GM21737 (cell line): ENCODE results near the gene MYO5A.
"Not testable (repeated sequence)": the region's sequence is repeated elsewhere in the genome, so short reads cannot be mapped to it uniquely, and the experiment has no call there.

Experiments used
- ATAC-seq: cut with Tn5 transposase; IDR thresholded peaks from one replicate; pipeline ENCODE4 v1.9.1; 2021; ENCODE audit warnings: mild to moderate bottlenecking, moderate library complexity; ENCODE audit not compliant: unreplicated experiment

Gene MYO5A

DNA sequence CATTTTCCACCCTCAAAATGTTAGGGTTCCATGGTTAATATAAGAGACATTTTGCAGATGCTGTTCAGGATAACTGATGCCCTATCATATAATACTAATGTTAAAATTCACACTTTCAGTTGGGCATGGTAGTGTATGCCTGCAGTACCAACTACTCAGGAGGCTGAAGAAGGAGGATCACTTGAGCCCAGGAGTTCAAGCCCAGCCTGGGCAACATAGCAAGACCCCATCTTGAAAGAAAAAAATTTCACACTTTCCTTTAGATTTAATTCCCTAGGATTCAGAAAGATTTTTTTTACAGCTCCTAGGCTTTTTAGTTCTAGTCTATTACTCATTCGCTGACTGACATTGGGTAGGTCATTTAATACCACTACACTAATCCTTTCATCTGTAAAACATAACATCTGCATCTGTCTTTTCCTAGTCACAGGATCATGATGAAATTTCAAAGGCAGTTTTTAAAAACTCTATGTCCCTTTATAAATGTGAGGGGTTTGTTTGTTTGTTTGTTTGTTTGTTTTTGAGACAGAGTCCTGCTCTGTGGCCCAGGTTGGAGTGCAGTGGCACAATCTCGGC is 103.7 kb downstream of the MYO5A start:
- ATAC-seq = no peak

DNA sequence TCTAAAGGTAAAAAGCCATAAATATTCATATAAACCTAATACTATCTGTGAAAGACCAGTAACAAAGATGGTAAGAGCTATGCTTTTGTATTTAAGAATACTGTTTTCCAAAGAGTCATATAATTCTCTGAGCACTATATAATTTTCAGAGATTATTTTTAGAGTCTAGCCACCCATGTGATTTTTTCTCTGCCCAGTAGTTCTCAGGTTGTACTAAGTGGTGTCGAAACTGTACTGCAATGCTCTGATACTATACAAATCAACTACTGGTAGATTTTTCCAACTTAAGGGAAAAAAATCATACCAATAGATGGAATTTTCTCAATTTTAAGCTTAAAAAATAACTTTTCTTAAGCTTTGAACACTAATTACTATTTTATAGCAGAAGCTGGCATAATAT is 104.8 kb downstream of the MYO5A start:
- no peak for ATAC-seq

DNA sequence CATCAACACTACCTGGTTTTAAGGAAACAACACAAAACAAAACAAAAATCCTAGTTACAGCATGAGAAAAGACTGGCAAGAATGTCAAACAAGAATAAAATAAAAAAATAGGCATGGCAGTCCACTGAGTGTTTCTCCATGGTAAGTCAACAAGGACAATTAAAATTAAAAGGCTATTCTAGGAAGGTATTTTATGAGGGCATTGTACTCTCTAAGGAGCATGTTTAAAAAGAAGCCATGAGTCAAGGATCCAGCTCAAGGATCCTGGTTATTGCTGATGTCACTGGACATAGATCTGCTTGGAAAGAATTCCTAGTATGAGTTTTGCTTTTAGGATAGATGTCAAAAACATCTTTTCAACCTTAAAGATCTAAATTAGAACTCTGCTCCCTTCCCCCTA is 106.7 kb downstream of the MYO5A start:
- no peak for ATAC-seq

DNA sequence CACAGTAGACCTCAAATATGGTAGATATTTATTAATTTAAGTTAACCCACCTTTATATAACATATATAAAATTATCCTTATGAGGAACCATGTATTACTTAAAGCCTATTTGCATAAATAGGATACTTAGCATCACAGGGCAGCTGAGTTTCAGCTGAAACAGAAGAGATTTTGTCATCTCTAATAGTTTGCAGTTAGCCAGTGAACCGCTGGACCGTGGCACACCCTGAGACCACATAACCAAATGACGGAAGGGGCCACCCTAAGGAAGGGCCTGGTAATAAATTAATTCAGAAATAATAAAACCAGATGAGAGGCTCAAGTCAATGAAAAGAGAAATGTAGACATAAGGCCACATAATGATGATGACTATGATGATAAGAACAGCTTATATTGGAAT is 107.7 kb downstream of the MYO5A start:
- no peak for ATAC-seq

DNA sequence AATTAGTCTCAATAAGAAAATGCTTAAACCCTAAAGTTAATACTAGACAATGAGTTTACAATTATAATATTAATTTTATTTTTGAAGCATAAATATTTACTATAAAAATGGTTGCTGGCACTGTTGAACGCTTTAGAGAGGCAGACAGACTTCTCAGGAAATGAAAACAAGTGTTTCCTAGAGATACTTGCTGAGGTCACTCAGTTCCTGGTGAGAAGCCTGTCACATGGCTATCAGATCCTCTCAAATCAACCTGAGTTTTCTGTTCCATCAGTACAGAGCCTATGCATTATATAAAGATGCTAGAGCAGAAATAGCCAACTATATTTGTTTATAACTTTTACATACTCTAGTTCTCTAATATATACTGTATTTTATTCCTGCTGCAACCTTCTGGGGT is 109.2 kb downstream of the MYO5A start:
- no peak for ATAC-seq

DNA sequence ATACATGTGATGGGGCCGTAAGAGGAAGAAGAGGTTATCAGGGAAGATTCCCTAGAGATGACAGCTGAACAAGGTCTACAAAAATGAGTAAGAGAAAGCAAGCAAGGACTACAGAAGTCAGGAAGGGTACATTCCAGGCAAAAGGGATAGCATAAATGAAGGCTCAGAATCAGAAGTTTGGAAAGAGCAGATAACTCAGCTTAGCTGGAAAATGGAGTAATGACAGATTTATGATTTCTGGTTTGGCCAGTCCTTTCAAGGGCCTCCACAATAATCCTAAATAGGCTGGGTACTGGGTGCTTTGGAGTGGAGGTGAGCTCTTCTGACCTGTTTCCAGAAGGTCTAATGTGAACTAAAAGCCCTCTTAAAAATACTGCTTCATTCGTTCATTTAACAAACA is 110.7 kb downstream of the MYO5A start:
- ATAC-seq = no peak

DNA sequence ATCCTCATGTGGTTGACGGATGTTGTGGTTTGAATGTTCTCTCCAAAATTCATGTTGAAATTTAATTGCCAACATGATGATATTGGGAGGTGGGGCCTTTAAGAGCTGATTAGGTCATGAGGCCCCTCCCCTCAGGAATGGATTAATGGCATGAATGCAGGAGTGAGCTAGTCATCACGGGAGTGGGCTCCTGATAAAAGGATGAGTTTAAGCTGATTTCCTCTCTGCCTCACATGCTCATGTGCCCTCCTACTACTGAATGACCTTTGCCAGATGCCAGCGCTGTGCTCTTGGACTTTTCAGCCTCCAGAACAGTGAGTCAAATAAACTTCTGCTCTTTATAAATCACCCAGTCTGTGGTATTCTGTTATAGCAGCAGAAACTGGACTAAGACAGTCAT is 111.2 kb downstream of the MYO5A start:
- ATAC-seq = no peak

DNA sequence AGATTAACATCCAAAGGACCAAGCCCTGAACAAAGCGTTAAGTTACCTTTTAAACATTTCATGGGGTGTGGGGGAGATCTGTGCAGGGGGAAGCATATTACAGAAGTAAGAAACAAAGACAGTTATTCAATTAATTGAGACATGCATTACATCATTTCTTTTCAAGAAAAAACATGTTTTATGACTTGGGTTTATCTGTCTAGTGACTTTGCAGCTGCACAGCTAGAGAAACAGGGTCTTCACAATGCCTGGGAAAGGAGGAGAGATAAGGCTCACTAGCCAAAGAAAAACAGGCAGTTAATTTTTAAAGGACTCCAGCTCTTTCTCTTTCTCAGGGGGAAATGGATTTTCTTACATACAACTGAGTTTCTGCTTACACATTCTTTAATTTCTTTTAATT is 112.1 kb downstream of the MYO5A start:
- ATAC-seq = not testable (repeated sequence)

DNA sequence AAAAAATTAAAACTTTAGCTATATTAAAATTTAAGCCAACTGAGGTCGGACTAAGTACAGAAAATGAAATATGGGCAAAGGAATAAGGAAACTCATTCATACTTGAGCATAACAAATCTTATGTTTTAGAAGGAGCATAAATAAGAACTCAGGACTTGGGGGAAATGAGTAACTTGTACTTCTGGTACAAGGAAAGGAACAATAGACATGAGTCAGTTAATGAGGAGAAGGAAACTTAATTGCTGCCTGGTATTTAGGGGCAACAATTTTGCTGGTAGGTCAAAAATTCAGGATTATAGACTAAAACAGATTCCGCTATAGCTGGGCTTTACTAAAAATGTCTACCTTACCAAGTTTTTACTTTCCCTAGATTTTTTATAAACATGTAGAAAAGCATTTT is 113.1 kb downstream of the MYO5A start:
- no peak for ATAC-seq

DNA sequence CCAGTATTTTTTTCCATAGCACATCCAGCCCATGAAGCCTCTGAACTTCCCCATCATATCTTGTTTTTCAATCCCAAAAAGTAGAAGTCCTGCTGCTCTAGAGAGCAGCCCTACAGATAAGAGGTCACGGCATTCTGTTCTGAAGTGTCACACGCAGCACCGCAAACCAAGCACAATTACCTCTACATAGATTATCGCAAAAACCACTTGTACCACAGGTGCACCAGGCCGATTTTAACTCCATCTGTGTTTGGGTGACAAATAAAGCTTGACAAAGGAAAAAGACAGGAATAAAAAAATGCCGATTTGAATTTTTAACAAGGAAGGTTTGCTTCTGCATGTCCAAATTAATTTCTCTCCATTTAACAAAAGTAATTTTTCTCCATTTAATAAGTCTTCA is 113.7 kb downstream of the MYO5A start:
- no peak for ATAC-seq

DNA sequence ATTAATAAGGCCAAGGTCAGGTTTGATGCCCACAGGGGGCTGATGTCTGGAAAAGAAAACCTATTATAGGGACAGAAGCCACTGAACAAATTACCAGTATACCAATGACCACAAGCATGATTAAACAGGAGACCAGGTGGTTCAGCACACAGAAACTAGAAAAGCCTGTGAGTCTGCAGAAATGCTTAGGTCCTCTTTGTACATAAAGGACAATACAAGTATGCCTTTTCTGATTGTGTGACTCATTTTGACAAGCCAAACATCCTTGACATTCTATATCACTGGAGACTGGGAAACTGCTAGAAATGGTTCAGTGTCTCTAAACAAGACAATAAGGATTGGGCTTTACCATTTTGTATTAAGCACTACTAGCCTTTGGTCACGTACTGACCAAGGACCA is 119.9 kb downstream of the MYO5A start:
- ATAC-seq = no peak

DNA sequence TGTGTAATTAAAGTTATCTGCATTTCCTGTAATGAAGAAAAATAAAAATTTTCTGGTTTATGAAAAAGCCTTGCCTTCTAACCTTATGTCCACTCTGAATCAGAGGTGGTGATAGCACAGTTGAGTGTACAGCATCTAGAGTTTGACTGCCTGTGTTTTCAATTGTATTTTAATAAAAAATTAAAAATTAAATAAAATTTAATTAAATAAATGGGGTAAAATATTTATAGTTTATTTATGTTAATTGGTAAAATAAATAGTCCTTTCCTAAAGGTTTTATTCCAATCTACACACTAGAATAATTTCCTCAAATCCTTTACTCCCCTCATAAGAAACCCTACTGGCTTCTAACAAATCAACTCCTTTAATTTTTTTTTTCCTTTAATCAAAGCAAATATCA is 121.3 kb downstream of the MYO5A start:
- ATAC-seq = no peak

DNA sequence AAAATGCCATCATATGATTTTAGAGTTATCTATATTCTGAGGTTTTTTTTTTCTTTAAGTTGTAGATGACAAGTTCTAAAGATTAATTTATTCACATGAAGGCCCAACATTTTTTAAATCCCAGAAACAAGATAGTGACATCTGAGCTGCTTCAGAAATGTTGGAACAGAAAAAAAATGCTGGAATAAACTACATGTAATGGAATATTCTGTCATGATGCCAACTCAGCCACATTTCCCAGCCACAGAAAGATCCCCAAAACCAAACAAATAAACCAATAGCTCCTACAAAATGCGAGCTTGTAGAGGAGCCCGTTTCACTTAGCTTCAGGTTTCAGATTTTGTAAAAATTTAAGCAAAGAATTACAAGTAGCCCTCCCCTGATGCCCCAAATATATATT is 122.1 kb downstream of the MYO5A start:
- ATAC-seq = no peak

DNA sequence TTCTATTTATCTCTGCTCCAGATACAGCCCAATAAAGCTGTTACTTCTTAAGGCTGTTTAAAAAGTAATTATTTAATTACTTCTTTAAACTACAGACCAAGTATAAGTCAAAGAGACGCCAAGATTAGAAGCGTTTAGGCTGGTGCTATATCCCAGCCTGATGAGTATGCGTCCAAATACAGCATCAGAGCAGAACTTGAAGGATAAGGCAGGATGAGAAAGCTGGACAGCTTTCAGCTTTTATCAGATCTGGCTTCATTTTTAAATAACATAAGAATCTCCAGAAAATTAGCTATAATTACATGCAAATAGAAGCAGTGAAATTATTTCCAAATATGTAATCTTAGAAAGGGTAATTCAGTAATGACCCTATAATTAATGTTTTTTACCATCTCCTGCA is 122.8 kb downstream of the MYO5A start:
- ATAC-seq = no peak

DNA sequence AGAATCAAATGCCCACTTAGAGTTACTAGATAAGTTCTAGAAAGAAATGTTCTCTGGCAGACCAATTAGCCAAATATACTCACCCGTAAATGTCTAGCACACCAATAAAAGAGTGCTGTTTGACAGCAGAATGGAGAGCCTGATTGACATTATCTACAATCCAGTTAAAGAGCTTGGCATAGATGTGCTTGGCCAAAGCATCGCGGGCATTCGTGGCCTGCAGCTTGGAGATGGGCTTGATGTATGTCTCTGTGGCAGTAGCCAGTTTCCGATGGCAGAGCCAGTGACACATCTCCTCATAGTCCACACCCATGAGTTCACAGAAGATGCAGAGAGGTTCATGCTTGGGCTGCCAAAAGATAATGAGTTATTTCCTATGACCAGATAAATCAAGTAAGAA is 131.6 kb downstream of the MYO5A start:
- no peak for ATAC-seq

DNA sequence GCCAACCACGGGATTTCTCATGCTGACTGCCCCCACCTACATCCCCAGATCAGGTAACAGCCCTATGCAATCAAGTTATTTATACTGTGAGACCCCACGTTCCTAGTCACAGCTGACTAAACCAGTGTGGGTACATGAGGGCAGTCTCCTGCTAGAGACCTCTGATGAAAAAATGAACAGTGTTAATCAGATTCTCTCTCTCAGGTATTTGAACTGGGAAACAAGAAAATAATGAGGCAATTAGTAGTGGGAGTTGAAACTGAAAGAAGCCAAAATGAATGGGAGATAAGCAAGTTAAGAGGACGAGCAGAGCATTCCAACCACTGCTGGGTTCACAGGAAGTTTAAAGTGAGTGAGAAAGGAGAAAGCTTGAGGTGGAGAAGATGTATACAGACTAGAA is 134.6 kb downstream of the MYO5A start:
- no peak for ATAC-seq

DNA sequence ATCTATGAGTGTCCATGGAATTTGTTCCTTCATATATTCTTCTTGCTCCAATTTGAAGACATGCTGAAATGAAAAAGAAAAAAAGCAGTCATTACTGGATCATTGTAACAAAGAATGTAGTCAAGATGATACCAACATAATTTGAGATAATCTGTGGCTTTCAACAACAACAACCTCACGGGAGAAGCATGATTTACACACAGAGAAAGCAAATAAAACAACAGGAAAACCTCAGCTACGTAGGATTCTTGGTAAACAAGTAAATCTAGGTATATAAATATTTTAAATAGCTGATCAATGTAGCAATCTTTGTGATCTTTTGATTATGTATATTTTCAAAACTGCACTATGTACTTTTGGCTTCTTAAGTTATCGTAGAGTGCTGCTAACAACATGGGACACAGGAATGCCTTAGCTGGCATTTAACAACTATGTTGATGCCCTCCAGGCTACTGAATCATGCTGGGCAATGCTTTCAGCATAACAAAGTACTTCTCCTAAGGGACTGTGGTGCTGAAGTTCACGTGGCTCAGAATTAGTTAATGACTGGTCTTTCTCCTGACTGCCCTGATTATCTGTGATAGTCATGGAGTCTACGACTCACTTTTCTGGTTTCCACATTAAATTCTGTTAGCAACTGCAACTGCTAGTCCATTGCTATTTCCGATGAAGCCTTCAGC is 136.5 kb downstream of the MYO5A start:
- ATAC-seq = no peak

DNA sequence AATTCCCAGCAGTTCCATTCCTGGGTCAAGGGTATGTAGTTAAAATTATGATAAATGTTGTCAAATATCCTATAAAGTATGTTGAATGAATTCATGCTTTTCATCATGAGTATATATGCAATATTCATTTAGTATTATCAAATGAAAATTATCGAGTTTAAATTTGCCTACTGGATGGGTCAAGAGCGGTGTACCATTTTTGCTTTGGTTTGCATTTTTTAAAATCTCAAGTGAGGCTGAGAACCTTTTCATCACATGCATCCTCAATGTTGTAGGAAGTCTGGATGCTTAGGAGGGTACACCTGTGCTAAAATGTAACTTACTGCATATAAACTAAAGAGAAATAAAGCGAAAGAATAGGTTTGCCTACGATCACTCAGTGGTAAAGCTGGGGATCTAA is 137.6 kb downstream of the MYO5A start:
- ATAC-seq = no peak

DNA sequence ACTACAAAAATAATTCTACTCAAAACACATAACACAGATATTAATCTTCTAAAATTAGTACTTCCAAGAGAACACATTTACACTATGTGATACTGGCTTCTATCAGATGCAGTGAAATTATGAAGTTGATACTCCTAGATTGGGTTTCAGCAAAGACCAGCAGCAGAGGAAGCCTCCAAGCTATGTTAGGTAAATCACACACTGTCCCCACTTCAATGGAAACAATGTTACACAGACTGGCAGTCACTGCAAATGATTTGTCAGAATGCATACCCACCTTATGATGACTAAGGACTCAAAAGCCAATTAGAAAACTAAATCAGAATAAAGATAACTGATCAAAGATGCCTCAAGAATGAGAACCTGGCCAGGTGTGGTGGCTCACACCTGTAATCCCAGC is 143.0 kb downstream of the MYO5A start:
- ATAC-seq = no peak

DNA sequence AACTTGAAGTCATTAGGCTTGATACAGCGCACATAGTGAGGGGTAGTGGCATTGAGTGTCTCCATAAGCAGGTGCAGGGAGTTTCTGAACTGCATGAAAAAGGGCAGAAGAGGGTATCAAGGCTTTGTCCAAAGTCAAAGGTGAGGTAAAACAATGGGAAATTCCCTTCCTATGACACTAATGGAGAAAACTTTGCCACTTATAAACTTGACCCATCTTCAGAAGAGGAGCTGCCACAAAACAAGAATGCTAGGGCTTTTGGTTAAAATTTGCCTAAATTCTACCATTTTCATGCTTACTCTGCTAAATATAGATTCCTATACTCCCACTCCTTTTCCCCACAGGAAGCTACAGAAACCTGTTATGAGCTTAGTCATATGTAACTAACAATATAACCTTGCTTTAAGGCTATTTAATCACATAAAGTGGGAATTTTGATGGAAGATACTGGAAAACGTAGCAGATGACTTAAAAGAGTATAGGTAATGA is 145.5 kb downstream of the MYO5A start:
- peak; percentile 31 for ATAC-seq

DNA sequence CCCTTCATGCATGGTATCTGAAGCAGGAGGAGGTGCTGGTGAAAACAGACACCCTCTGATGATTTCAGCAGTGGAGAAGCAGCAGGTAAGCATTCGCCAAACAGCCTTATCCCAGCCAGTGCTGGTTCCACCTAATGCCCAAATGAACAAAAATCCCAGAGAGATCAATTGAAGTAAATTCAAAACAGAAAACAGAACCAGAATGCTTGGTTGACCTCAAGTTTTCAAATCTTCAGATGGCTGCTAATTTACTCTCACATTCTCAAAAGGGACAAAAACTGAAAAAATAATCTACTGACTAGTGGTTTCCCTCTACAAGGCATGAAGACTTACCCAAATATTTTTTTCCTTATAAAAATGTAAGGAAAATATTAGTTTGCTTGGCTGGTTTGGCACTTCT is 146.0 kb downstream of the MYO5A start:
- peak; percentile 22 for ATAC-seq

DNA sequence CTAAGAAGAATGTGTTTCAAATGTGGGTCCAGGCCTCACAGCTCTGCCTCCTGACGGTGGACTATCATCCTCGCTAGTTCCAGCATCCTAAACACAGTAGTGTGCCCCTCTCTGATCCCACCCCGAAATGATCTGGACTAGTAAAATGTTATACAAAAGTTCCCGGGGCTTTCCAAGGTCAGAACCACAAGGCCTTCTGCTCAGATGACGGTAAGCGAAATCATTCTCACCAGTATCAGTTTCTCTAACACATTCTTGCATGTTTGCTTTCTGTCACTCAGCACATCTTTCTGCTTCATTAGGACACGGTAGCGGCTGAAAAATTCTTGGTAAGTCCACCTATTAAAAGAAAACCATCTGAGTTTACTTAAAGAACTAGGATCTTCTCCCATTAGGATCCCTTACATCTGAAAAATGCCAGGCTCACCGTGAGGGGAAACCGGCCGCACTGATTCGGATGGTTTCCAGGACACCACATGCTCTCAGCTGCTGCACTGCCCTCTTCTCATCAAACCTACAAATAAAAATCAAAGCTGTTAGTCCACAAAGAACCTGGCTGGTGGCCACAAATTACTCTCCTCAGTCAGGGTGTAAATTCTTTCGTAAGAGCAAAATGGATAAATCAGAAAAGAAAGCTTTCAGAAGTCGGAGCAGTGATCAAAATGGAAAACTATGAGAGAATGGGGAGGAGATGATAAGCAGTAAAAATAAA is 149.1 kb downstream of the MYO5A start:
- ATAC-seq = peak; percentile 50
